Measurements from ENCODE around the gene OSCP1.
A peak's percentile ranks its signal among the peaks of the same experiment; 100 is the strongest.

OSCP1 gene

GRCh38 chr1:36464605-36465393, 14.5 kb upstream of the OSCP1 start:
- peaks cover 15% of the 10 kb centered on the region for H3K4me1 ChIP-seq (ENCODE audit: insufficient read depth, low read length, severe bottlenecking)
- TF ChIP-seq EZH2 (IDR thresholded peaks at IDR 0.05; ENCODE audit: borderline replicate concordance, low read length), result no peak
- TF ChIP-seq, protein P1, sequence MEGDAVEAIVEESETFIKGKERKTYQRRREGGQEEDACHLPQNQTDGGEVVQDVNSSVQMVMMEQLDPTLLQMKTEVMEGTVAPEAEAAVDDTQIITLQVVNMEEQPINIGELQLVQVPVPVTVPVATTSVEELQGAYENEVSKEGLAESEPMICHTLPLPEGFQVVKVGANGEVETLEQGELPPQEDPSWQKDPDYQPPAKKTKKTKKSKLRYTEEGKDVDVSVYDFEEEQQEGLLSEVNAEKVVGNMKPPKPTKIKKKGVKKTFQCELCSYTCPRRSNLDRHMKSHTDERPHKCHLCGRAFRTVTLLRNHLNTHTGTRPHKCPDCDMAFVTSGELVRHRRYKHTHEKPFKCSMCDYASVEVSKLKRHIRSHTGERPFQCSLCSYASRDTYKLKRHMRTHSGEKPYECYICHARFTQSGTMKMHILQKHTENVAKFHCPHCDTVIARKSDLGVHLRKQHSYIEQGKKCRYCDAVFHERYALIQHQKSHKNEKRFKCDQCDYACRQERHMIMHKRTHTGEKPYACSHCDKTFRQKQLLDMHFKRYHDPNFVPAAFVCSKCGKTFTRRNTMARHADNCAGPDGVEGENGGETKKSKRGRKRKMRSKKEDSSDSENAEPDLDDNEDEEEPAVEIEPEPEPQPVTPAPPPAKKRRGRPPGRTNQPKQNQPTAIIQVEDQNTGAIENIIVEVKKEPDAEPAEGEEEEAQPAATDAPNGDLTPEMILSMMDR (IDR thresholded peaks at IDR 0.05; ENCODE audit: low read length), result no peak
- peak overlapping the region; percentile 98 for H3K4me3 ChIP-seq (ENCODE audit: low read depth, low read length, poor library complexity, severe bottlenecking)
- peak overlapping the region; percentile 57 for H3K27ac ChIP-seq (ENCODE audit: low read depth, low read length, poor library complexity, severe bottlenecking)
- H3K36me3 ChIP-seq (ENCODE audit: insufficient read depth, low read length), result peaks cover 25% of the 10 kb centered on the region
- H3K9me3 ChIP-seq (ENCODE audit: low read length), result peaks cover 4% of the 10 kb centered on the region; the same call in 1 of the 2 replicates
- peak overlapping the region; percentile 81 for H3K4me2 ChIP-seq (ENCODE audit: low read length)
- peak overlapping the region; percentile 96 for H3K9ac ChIP-seq (ENCODE audit: low read length)
- no peaks in the 10 kb centered on the region for H3K79me2 ChIP-seq (ENCODE audit: insufficient read depth, low read length)
- H3F3A ChIP-seq (ENCODE audit: insufficient read depth, low read length), result no peaks in the 10 kb centered on the region
- no peak overlapping the region for H2AFZ ChIP-seq (ENCODE audit: low read length)
- no peaks in the 10 kb centered on the region for H3K27me3 ChIP-seq (ENCODE audit: insufficient read depth, low read length)
- no peaks in the 10 kb centered on the region for H3K9me2 ChIP-seq (ENCODE audit: low read depth, low read length)
- H4K20me1 ChIP-seq (ENCODE audit: insufficient read depth, low read length), result no peaks in the 10 kb centered on the region

DNA sequence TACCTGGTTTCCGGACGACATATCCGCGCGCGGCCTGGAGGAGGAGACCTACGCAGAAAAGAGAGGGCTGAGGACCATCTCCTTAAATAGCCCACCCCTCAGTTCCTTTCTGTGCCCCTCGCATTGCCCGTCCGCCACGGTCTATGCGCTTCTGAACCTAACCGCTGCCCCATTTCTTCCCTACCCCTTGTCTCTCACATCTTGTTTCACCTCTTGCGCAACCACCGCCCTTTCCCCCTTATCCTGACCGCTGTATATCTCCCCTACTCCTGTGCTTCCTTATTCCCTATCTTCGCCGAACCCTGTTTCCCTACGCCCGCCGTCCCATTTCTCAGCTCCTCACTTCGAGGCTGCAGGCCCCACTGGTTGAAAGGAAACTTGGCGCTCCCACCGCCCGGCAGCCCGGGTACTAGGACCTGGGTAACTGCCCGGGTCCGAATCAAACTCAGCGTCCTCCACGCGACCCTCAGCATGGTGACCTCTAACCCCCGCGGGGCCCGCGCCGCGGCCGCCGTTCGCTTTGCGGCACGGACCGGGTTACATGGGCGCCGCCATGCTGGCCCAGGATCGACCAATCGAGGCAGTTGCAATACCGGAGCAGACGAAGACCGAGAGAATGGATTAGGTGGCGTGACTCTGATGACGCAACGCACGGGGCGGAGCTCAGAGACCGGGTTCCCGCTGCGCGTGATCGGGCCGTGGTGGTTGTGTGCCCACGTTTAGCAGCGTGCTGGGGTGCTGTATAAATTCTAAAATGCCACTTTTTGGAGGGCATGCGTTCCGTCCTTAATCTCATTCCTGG, 13.8 kb upstream of the OSCP1 start, which contains the start of gene MRPS15:
Gene MRPS15 (minus strand): TSS at position 582 of the 802 bp plus-strand sequence. CDS start 109 bp downstream, at position 473.
- Histone ChIP-seq H3K79me2 (ENCODE audit: insufficient read depth, low read length) (no peaks in the 10 kb centered on the region), H3K27me3 (ENCODE audit: insufficient read depth, low read length) (no peaks in the 10 kb centered on the region), H2AFZ (ENCODE audit: low read length) (peak within 1 kb of the TSS; percentile 80; the same call in 1 of the 2 replicates), H3F3A (ENCODE audit: insufficient read depth, low read length) (no peaks in the 10 kb centered on the region), H3K9ac (ENCODE audit: low read length) (peak within 1 kb of the TSS; percentile 96), H3K9me2 (ENCODE audit: low read depth, low read length) (no peaks in the 10 kb centered on the region), H3K4me1 (ENCODE audit: insufficient read depth, low read length, severe bottlenecking) (peaks cover 15% of the 10 kb centered on the region), H3K36me3 (ENCODE audit: insufficient read depth, low read length) (peaks cover 31% of the 10 kb centered on the region), H3K9me3 (ENCODE audit: low read length) (peaks cover 4% of the 10 kb centered on the region; the same call in 1 of the 2 replicates), H3K27ac (ENCODE audit: low read depth, low read length, poor library complexity, severe bottlenecking) (peak within 1 kb of the TSS; percentile 57), H3K4me2 (ENCODE audit: low read length) (peak within 1 kb of the TSS; percentile 81), H3K4me3 (ENCODE audit: low read depth, low read length, poor library complexity, severe bottlenecking) (peak within 1 kb of the TSS; percentile 98), H4K20me1 (ENCODE audit: insufficient read depth, low read length) (no peaks in the 10 kb centered on the region)
- no peak for TF ChIP-seq EZH2 (IDR thresholded peaks at IDR 0.05; ENCODE audit: borderline replicate concordance, low read length)
- TF ChIP-seq, protein P1 (IDR thresholded peaks at IDR 0.05; ENCODE audit: low read length), result no peak

GRCh38 chr1:36463463-36463802, 13.2 kb upstream of the OSCP1 start:
- H3K27ac ChIP-seq (ENCODE audit: low read depth, low read length, poor library complexity, severe bottlenecking), result peak overlapping the region; percentile 28
- peak overlapping the region; percentile 81 for H3K4me2 ChIP-seq (ENCODE audit: low read length)
- H3K27me3 ChIP-seq (ENCODE audit: insufficient read depth, low read length), result no peaks in the 10 kb centered on the region
- H3K79me2 ChIP-seq (ENCODE audit: insufficient read depth, low read length), result no peaks in the 10 kb centered on the region
- peaks cover 36% of the 10 kb centered on the region for H3K36me3 ChIP-seq (ENCODE audit: insufficient read depth, low read length)
- H3F3A ChIP-seq (ENCODE audit: insufficient read depth, low read length), result no peaks in the 10 kb centered on the region
- peak overlapping the region; percentile 98 for H3K4me3 ChIP-seq (ENCODE audit: low read depth, low read length, poor library complexity, severe bottlenecking)
- H3K4me1 ChIP-seq (ENCODE audit: insufficient read depth, low read length, severe bottlenecking), result peaks cover 15% of the 10 kb centered on the region
- peak overlapping the region; percentile 96 for H3K9ac ChIP-seq (ENCODE audit: low read length)
- no peak overlapping the region for H2AFZ ChIP-seq (ENCODE audit: low read length)
- no peaks in the 10 kb centered on the region for H3K9me2 ChIP-seq (ENCODE audit: low read depth, low read length)
- H4K20me1 ChIP-seq (ENCODE audit: insufficient read depth, low read length), result no peaks in the 10 kb centered on the region
- TF ChIP-seq EZH2 (IDR thresholded peaks at IDR 0.05; ENCODE audit: borderline replicate concordance, low read length), result no peak
- TF ChIP-seq, protein P1 (IDR thresholded peaks at IDR 0.05; ENCODE audit: low read length), result no peak
- peaks cover 4% of the 10 kb centered on the region; the same call in 1 of the 2 replicates for H3K9me3 ChIP-seq (ENCODE audit: low read length)
